ENCODE measurements around the gene SCUBE2. TPM values are rescaled to one million over a fixed set of nuclear protein-coding genes. Genes with fewer than 3 reads are reported as not detected.

Gene SCUBE2
- 0.56 and 0.72 TPM in 2 replicates for total RNA-seq (2012; rRNA removed)
- 0.43 and 0.53 TPM in 2 replicates for polyA plus RNA-seq (2012; rRNA removed)
- polyA plus RNA-seq (2012; cell fraction: cytosol; rRNA removed): 0.36 and 0.65 TPM in 2 replicates
- polyA plus RNA-seq (2012; cell fraction: nucleus; rRNA removed; ENCODE audit: low replicate concordance): 0.95 and 2.0 TPM in 2 replicates
- percentile 32 among the genes with signal in this experiment for Bru-seq, nascent RNA
- percentile 43 among the genes with signal in this experiment for BruChase-seq, experiment 1, labeled RNA remaining after a 6-hour chase
- percentile 44 among the genes with signal in this experiment for BruChase-seq, experiment 2, labeled RNA remaining after a 2-hour chase
- long read RNA-seq: 0 reads

DNA sequence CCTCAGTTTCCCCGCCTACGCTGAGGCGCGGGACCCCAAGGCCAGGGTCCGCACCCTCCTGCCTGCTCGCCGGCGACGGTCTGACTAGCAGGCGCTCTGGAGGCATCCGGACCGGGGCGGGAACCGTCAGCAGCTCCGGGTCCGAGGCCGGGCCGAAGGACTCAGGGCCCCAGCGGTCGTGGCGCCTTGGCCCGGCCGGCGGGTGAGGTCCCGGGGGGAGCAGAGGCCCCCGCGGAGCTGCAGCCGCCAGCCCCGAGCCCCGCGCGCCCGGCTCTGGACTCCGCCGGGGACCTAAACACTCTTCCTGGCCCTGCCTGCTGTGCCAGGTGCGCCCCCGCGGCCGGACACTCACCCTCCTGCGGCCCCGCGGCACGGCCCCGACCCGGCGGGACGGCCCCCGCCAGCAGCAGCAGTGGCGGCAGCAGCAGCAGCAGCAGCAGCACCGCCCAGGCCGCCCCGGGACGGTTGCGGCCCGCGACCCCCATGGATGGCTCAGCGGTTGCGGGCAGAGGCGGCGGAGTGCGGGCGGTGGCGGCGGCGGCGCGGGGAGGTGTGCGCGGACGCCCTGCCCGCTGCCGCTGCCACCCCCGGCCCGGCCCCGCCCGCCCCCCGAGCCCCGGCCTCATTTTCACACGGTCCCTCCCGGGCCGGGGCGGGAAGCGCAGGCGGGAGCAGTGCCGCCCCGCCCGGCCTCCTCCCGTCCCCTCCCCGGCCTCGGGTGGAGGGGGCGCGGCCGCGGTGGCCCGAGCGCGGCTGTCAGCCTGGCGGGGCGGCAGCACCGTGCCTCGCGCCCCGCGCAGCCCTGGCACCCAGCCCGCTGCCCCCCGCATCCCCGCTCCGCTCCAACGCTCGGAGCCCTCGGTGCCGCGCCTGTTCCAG is at the start of gene SCUBE2:
TSS of gene SCUBE2 (minus strand) at position 556 of the 879 bp plus-strand sequence. CDS start at position 485, 71 bp downstream.
- no peak within 1 kb of the TSS for H2BK5ac ChIP-seq (ENCODE audit: low read depth, low read length, poor library complexity, severe bottlenecking)
- H3K4me3 ChIP-seq (ENCODE audit: insufficient read depth, low read depth, low read length): peak within 1 kb of the TSS; percentile 53
- WGBS, 2 experiments (ENCODE audit: extremely low coverage in 2 of 2, insufficient read length in 1 of 2): 3% methylated on average over 23 of the region's 113 CpGs; no CpG with 5 or more reads in 1 of the 2 experiments
- no peak within 1 kb of the TSS for H3K56ac ChIP-seq (ENCODE audit: extremely low read depth, insufficient read depth, low read length)
- H3K9me3 ChIP-seq (ENCODE audit: control insufficient read depth, insufficient read depth, low read length): no peaks in the 10 kb centered on the region
- H2BK120ac ChIP-seq (ENCODE audit: low read depth, low read length): no peak within 1 kb of the TSS
- no peak within 1 kb of the TSS for H3K4ac ChIP-seq (ENCODE audit: low read depth, low read length)
- no peak within 1 kb of the TSS for H3K9ac ChIP-seq (ENCODE audit: low read depth, low read length)
- peak within 1 kb of the TSS; percentile 73 for H2AFZ ChIP-seq (replicated peaks; ENCODE audit: low read length, poor library complexity)
- H4K8ac ChIP-seq (ENCODE audit: low read depth in 2 of 2, low read length in 2 of 2): no peak within 1 kb of the TSS
- H3K36me3 ChIP-seq (ENCODE audit: control insufficient read depth, insufficient read depth, low read length): no peaks in the 10 kb centered on the region
- H3K14ac ChIP-seq (replicated peaks; ENCODE audit: low read depth, low read length): no peak within 1 kb of the TSS
- in situ Hi-C loops (cut with MboI; ENCODE audit: low sequenced_read_pairs) (no loop called here), intact Hi-C loops (cut with micrococcal nuclease) (no loop called here), dilution Hi-C loops (cut with HindIII; ENCODE audit: low sequenced_read_pairs, unreplicated experiment) (no loop called here)
- H2BK20ac ChIP-seq (ENCODE audit: low read depth, low read length): no peak within 1 kb of the TSS
- ChIA-PET CTCF (no interaction called here), POLR2A (ENCODE audit: unreplicated experiment) (no interaction called here)
- no peak within 1 kb of the TSS for H3K23ac ChIP-seq (ENCODE audit: low read depth, low read length)
- 0 out of 2 replicates have a peak, but pooled peaks cover 2% of the 10 kb centered on the region for H3K4me1 ChIP-seq (ENCODE audit: control insufficient read depth, insufficient read depth, low read length)
- no peak within 1 kb of the TSS for H4K5ac ChIP-seq (ENCODE audit: low read depth, low read length)
- H2BK15ac ChIP-seq (ENCODE audit: low read depth, low read length): no peak within 1 kb of the TSS
- no peak within 1 kb of the TSS for H3K27ac ChIP-seq (ENCODE audit: insufficient read depth, low read length)
- H4K20me1 ChIP-seq (ENCODE audit: insufficient read depth, low read length): no peaks in the 10 kb centered on the region
- H4K91ac ChIP-seq (ENCODE audit: insufficient read depth, low read depth, low read length): no peak within 1 kb of the TSS
- TF ChIP-seq MXI1 (IDR thresholded peaks at IDR 0.05; ENCODE audit: borderline replicate concordance, low read depth, low read length) (no peak), POLR2A (IDR thresholded peaks at IDR 0.05; ENCODE audit: low read depth, low read length) (no peak), MAZ (IDR thresholded peaks at IDR 0.05; ENCODE audit: borderline replicate concordance, low read depth, low read length) (no peak), BHLHE40 (IDR thresholded peaks at IDR 0.05; ENCODE audit: low read depth, low read length) (no peak), RCOR1 (IDR thresholded peaks at IDR 0.05; ENCODE audit: insufficient replicate concordance, low read length) (no peak), CHD1 (IDR thresholded peaks at IDR 0.05; ENCODE audit: low read depth, low read length) (no peak), RAD21 (IDR thresholded peaks at IDR 0.05; ENCODE audit: low read length) (no peak), NFE2L2 (IDR thresholded peaks at IDR 0.05; ENCODE audit: low read depth, low read length) (no peak)
- no peak within 1 kb of the TSS for H2AK5ac ChIP-seq (ENCODE audit: low read depth, low read length)
- H3K9me1 ChIP-seq (ENCODE audit: insufficient read depth, low read length): no peaks in the 10 kb centered on the region
- H3K27me3 ChIP-seq (ENCODE audit: control insufficient read depth, insufficient read depth, low read length): peaks cover 20% of the 10 kb centered on the region; the same call in 1 of the 2 replicates
- H3K79me1 ChIP-seq (ENCODE audit: low read depth in 1 of 2, low read length in 2 of 2): no peaks in the 10 kb centered on the region
- peak within 1 kb of the TSS; percentile 75 for H2AK9ac ChIP-seq (replicated peaks; ENCODE audit: low read depth, low read length, poor library complexity)
- no TSS peak for BruUV-seq (replicated peaks)
- peak within 1 kb of the TSS; percentile 56 for H3K4me2 ChIP-seq (ENCODE audit: low read depth, low read length)
- H3K18ac ChIP-seq (ENCODE audit: low read depth, low read length): no peak within 1 kb of the TSS
- ATAC-seq (ENCODE audit: low read depth): peak; percentile 81
- DNase-seq: no peak

All from IMR-90 (cell line).